Stimulated activated naive CD8-positive, alpha-beta T cell treated with anti-CD3 and anti-CD28 coated beads, Interleukin-15, amount 100 ng/mL, for 72 hours (primary cell): ENCODE data around the gene SFTPB.
A peak's percentile ranks its signal among the peaks of the same experiment; 100 is the strongest.
"Not testable (repeated sequence)": the region's sequence is repeated elsewhere in the genome, so short reads cannot be mapped to it uniquely, and the experiment has no call there.

Source experiments
- ATAC-seq: fragments of 150-1000 bp; cut with Tn5 transposase; 2 replicates; pipeline ENCODE4 v1.10.0; 2021; ENCODE audit warnings: mild to moderate bottlenecking, moderate library complexity
- DNase-seq, 2 donors: peaks; one replicate each; pipeline ENCODE4 v3.0.0; 2021 to 2022
- H3K27ac Mint-ChIP-seq, 2 donors: one replicate each; pipeline ENCODE4 v1.8.0; 2022; ENCODE audit warnings: mild to moderate bottlenecking in 2 of 2, mixed read lengths in 2 of 2, moderate library complexity in 2 of 2
- H3K27me3 Mint-ChIP-seq: one replicate; pipeline ENCODE4 v1.8.0; 2022; ENCODE audit warnings: mixed read lengths
- H3K4me1 Mint-ChIP-seq: one replicate; pipeline ENCODE4 v1.8.0; 2022; ENCODE audit warnings: mild to moderate bottlenecking, mixed read lengths
- H3K4me3 Mint-ChIP-seq, 2 donors: one replicate each; pipeline ENCODE4 v1.8.0; 2022; ENCODE audit warnings: mild to moderate bottlenecking in 2 of 2, mixed read lengths in 2 of 2, moderate library complexity in 1 of 2
- H3K9me3 Mint-ChIP-seq, 2 donors: one replicate each; pipeline ENCODE4 v1.8.0; 2022; ENCODE audit warnings: mixed read lengths in 2 of 2

Gene SFTPB

DNA sequence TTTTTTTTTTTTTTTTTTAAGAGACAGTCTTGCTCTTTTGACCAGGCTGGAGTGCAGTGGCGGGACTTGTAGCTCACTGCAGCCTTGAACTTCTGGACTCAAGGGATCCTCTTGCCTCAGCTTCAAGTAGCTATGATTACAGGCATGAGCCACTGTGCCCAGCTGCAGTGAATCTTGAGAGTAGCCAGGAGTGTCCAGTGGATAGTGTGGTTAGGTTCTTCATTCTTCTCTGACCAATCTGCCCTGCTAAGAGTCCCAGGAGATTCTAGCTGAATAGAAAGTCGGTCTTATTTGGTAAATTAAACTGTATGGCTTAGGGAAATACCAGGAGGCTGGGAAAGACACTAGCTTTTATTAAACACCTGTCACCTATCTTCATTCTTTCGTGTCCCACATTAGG lies 36.7 kb downstream of the SFTPB start:
- no peaks in the 10 kb centered on the region for H3K9me3 Mint-ChIP-seq
- ATAC-seq (no peak), DNase-seq (no peak)
- H3K4me3 Mint-ChIP-seq, result no peak overlapping the region
- H3K4me1 Mint-ChIP-seq, result peaks cover 28% of the 10 kb centered on the region
- peak overlapping the region in 1 of 2 donors; percentile 88 for H3K27ac Mint-ChIP-seq
- no peaks in the 10 kb centered on the region for H3K27me3 Mint-ChIP-seq

DNA sequence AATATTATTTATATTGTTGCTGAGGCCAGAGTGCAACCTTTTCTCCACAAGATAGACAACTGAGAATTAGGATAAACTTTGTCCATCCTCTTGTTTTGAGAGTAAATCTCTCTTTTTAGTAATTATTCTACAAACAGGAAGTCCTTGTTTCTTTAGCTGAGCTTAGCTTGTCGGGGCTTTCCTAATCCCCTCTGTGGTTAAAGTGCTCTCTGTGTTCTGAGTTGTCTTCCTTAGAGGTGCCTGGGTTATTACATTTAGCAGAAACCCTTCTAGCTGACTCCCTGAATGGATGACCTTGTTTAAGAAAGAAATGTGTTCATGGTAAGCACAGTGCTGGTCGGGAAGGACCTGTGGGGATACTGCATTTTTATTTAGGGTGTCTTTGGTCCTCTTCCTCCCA lies 39.3 kb downstream of the SFTPB start:
- Mint-ChIP-seq H3K9me3 (no peaks in the 10 kb centered on the region), H3K4me1 (peaks cover 28% of the 10 kb centered on the region), H3K27me3 (no peaks in the 10 kb centered on the region), H3K27ac (peak overlapping the region; percentile 50 to 78), H3K4me3 (peak overlapping the region; percentile 52 to 56)
- peak; percentile 99 for ATAC-seq
- peak in 1 of 2 donors; percentile 21 for DNase-seq

DNA sequence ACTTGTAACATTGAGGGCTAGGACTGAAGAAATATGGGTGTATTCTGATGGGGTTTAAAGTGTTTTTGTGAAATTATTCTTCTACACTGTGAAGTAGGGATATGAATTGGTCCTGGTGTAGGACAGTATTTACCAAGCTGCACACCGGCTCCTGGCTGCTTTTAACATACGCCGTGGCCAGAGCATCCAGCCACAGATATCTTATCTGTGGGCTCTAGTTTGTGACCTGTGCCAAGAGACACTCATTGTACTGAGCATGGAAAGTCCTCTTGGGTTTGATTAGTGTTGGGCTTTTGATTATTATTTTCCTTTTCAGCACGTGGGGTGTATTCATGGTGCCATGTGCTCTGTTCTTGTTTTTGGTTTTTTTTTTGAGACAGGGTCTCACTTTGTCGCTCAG lies 44.0 kb downstream of the SFTPB start:
- Mint-ChIP-seq H3K9me3 (no peaks in the 10 kb centered on the region), H3K4me3 (no peak overlapping the region), H3K27ac (no peak overlapping the region), H3K27me3 (no peaks in the 10 kb centered on the region), H3K4me1 (peaks cover 18% of the 10 kb centered on the region)
- ATAC-seq (no peak), DNase-seq (no peak)

DNA sequence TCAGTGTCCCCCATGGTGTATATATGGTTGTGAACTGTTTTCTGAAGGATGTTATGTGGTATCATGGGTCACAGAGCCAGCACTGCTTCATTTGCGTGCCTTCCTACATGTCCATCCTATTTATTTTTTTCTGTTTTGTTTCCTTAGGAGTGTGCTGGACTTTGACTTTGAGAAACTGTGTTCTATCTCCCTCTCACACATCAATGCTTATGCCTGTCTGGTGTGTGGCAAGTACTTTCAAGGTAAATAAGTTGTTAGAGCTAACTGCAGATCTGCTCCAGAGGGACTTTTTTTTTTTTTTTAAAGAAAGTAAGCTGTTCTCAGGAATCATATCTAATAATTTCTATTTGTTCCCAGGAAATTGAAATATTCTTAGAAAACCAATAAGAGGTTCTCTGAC lies 46.7 kb downstream of the SFTPB start:
- H3K9me3 Mint-ChIP-seq, result no peaks in the 10 kb centered on the region
- no peak overlapping the region for H3K4me3 Mint-ChIP-seq
- DNase-seq (no peak), ATAC-seq (no peak)
- H3K27me3 Mint-ChIP-seq, result no peaks in the 10 kb centered on the region
- H3K4me1 Mint-ChIP-seq, result peaks cover 17% of the 10 kb centered on the region
- H3K27ac Mint-ChIP-seq, result no peak overlapping the region

DNA sequence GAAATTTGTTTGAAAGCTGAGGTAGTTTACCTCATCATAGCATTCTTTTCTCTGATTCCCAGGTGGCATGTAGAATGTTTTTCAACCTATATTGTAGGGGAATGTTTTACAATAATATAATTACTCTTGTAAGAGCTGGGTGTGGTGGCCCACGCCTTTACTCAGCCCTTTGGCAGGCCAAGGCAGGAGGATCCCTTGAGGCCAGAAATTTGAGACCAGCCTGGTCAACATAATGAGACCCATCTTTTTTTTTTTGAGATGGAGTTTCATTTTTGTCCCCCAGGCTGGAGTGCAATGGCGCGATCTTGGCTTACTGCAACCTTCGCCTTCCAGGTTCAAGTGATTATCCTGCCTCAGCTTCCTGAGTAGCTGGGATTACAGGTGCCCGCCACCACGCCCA lies 48.4 kb downstream of the SFTPB start:
- Mint-ChIP-seq H3K27ac (no peak overlapping the region), H3K27me3 (no peaks in the 10 kb centered on the region), H3K4me3 (no peak overlapping the region), H3K9me3 (no peaks in the 10 kb centered on the region), H3K4me1 (peaks cover 23% of the 10 kb centered on the region)
- ATAC-seq (no peak), DNase-seq (no peak)

DNA sequence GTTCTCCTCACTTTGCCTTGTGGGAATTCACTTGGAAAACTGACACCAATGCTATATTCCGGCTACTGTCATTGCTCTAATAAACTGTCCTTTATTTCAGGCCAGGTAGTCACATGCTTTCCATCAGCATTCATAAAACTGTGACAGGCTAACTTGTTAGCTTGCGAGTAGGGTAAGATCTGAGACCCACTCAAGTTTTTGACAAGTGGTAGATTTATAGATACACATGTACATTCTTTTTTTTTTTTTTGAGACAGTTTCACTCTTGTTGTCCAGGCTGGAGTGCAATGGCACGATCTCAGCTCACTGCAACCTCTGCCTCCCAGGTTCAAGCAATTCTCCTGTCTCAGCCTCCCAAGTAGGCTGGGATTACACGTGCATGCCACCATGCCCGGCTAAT lies 50.3 kb downstream of the SFTPB start:
- Mint-ChIP-seq H3K4me3 (peak overlapping the region; percentile 96 to 98), H3K27ac (peak overlapping the region in 1 of 2 donors; percentile 99), H3K4me1 (peaks cover 31% of the 10 kb centered on the region)
- not testable (repeated sequence) for DNase-seq, ATAC-seq, H3K9me3 Mint-ChIP-seq, H3K27me3 Mint-ChIP-seq

DNA sequence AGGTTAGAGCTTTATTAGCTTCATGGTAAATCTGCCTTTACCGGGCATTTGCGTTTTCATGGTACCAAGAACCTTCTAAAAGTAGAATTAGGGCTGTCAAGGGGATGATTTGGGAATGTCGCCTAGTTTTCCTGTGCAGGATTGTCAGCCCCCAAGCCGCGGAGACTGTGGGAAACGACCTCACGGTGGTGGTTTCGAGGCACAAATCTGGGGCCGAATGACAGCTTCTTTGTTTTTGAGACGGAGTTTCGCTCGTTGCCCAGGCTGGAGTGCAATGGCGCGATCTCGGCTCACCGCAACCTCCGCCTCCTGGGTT lies 52.6 kb downstream of the SFTPB start:
- Mint-ChIP-seq H3K4me1 (peaks cover 37% of the 10 kb centered on the region), H3K27me3 (no peaks in the 10 kb centered on the region), H3K9me3 (no peaks in the 10 kb centered on the region), H3K4me3 (peak overlapping the region; percentile 96 to 98), H3K27ac (peak overlapping the region in 1 of 2 donors; percentile 99)
- ATAC-seq (no peak), DNase-seq (no peak)

DNA sequence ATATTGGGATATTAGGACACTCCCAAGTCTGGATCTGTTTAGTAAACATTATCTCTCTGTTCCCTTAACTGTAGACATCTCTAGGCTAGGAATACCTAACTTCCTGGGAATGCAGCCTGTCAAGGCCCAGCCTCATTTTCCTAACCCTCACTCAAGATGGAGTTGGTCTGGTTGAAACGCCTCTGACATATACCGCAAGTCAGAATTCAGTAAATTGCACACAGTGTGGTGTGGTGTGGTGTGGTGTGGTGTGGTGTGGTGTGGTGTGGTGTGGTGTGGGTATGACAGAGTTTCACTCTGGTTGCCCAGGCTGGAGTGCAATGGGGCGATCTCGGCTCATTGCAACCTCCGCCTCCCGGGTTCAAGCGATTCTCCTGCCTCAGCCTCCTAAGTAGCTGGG lies 53.2 kb downstream of the SFTPB start:
- peaks cover 42% of the 10 kb centered on the region for H3K4me1 Mint-ChIP-seq
- H3K27ac Mint-ChIP-seq, DNase-seq, ATAC-seq, H3K4me3 Mint-ChIP-seq, H3K9me3 Mint-ChIP-seq, H3K27me3 Mint-ChIP-seq: not testable (repeated sequence)

DNA sequence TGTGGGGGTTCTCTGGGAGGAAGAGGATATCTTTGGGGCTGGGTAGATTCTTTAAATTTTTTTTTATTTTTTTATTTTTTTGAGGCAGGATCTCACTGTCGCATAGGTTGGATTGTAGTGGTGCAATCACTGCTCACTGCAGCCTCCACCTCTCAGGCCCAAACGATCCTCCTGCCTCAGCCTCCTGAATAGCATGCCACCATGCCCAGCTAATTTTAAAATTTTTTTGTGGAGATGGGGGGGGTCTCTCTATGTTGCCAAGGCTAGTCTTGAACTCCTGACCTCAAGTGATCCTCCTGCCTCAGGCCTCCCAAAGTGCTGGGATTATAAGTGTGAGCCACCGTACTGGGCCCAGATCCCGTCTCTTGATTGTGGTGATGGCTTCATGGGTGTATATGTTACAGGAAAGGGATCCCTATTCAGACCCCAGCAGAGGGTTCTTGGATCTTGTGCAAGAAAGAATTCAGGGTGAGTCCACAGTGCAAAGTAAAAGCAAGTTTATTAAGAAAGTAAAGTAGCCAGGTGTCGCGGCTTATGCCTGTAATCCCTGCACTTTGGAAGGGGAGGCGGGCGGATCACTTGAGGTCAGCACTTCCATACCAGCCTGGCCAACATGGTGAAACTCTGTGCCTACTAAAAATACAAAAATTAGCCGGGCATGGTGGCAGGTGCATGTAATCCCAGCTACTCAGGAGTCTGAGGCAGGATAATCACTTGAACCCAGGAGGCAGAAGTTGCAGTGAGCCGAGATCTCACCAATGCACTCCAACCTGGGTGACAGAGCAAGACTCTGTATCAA lies 54.1 kb downstream of the SFTPB start:
- Mint-ChIP-seq H3K27ac (no peak overlapping the region), H3K4me3 (peak overlapping the region in 1 of 2 donors; percentile 100), H3K27me3 (no peaks in the 10 kb centered on the region), H3K4me1 (peaks cover 46% of the 10 kb centered on the region), H3K9me3 (no peaks in the 10 kb centered on the region)
- ATAC-seq, result no peak
- no peak for DNase-seq

DNA sequence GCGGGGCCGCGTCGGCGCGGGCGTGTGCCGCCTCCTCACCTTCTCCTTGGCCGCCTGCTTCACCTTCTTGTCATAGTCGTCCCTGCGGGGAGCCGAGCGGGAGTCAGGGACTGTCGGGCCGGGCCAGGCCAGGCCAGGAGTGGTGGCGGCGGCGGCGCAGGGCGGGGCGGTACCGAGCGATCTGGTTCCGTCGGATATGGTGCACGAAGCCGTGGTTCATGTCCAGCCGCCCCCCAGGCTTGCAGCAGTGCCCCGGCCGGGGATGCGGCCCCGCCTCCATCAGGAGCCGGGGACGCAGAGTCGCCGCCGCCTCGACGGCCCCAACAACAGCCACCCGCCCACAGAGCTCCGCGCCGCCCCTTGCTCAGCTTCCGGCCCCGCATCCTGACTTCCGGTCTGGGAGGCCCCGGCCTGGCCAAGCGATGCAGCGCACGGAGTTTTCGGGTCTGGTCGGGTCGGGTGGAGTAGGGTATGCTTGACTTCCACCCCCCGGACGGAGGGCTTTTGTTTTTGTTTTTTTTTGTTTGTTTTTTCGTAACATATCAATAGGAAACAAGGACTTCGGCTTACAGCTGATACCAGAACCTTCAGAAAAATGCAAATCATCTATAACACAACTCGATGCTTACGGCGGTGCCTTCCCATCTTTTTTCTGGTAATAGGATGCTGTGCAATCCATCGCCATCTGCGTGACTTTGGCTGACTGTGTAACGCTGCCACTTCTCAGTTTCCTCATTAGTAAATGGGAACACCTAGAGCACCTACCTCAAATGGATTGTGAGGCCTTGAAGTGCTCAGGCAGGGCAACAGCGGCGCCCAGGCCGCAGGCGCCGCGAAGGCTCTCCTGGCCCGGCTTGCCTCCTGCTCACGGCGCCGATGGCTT lies 56.1 kb downstream of the SFTPB start, which contains the start of gene C2orf68:
Gene C2orf68, minus strand, starts transcription at position 362 of the 883 bp plus-strand sequence. Its CDS starts 82 bp downstream, at position 280.
- peaks cover 45% of the 10 kb centered on the region for H3K4me1 Mint-ChIP-seq
- DNase-seq (peak; percentile 83 to 92), ATAC-seq (peak; percentile 88)
- peak within 1 kb of the TSS; percentile 90 to 100 for H3K4me3 Mint-ChIP-seq
- no peaks in the 10 kb centered on the region for H3K9me3 Mint-ChIP-seq
- H3K27ac Mint-ChIP-seq, result peak within 1 kb of the TSS; percentile 98 to 99
- H3K27me3 Mint-ChIP-seq, result no peaks in the 10 kb centered on the region

DNA sequence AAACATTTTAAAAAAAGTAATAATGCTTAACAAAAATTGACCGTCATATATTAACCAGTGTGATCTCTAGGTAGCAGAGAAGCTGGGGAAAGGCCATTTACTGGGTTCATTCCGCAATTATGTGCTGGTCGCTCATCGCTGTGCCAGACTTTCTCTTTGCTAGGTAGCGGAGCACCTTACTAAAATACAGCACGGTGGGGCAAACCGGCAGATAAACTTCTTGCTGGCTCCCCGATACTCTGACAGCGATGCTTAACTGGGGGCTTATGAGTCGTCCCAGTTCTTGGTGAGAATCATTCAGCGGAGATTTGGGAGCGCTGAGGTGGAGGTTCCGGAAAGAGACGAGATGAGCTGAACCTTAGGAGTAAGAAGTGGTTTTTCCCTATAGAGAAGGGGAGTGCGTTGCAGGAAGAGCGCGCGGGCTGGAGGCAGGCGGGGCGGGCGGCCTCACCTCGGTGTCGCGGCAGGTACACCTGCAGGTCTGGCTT lies 56.7 kb downstream of the SFTPB start:
- Mint-ChIP-seq H3K9me3 (no peaks in the 10 kb centered on the region), H3K4me3 (peak overlapping the region; percentile 90 to 100), H3K27me3 (no peaks in the 10 kb centered on the region), H3K27ac (peak overlapping the region; percentile 98 to 99), H3K4me1 (peaks cover 45% of the 10 kb centered on the region)
- no peak for ATAC-seq
- DNase-seq, result peak in 1 of 2 donors; percentile 16
